ENCODE data around the gene CTSO.
"Not testable (repeated sequence)": the region's sequence is repeated elsewhere in the genome, so short reads cannot be mapped to it uniquely, and the experiment has no call there.

Gene CTSO

DNA sequence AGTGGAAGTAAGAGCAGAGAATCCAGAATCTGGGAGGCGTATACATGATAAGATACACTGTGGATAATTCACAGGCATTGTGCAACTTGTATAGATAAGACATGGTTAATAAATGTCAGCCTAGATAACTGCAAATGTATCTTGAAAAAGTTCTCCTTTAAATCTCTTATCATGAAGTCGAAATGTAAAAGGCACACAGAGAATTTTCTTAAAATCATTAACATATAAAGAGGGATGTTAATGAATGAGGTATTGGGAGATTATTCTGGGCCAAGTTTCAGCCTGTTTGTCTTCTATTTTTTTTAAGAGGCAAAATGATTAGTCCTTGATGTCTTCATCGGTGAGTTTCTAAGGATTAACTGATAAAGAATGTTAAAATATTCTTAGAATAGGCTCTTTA, 49.3 kb downstream of the CTSO start:
- DNase-seq = no peak

- no peak for DNase-seq
These were observed 50.2 kb downstream of the CTSO start, which contains the start of gene TDO2 for GRCh38 chr4:155903453-155903852. TDO2 (plus strand) TSS chr4:155903696; CDS start chr4:155903759, 63 bp downstream.

DNA sequence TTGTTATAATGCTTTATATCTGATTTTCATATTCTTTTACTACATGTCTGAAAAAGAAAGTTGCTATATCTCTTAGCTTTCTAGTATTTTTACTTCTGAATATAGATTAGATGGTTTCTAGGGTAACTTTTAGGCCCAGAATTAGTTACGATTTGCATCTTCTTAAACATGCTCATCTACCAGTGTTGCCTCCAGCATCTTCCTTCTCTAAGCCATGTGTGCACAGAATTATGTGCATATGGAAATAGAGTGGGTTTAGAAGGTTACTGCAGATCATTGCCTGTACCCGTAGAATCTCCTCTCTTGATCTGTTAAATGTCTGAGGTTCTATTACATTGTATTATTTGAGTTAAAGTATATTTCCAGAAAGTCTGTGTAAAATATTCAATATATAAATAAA, 52.7 kb downstream of the CTSO start:
- no peak for DNase-seq

GRCh38 chr4:155900381-155900780, 53.3 kb downstream of the CTSO start:
- DNase-seq = no peak

- DNase-seq = no peak
These were observed 53.8 kb downstream of the CTSO start for GRCh38 chr4:155899891-155900290.

- not testable (repeated sequence) for DNase-seq
These were observed 55.3 kb downstream of the CTSO start for GRCh38 chr4:155898371-155898770.

DNA sequence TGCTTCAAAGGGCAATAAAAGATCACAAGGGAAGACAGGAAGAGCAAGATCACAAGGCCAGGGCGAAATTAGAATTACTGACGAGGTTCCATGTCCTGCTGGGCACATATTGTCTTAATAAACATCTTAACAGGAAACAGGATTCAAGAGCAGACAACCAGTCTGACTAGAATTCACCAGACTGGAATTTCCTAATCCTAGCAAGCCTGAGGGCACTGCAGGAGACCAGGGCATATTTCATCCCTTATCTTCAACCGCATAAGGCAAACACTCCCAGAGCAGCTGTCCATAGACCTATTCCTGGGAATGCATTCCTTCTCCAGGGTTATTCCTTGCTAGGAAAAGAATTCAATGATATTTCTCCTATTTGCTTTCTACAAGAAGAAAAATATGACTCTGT, 62.6 kb downstream of the CTSO start:
- no peak for DNase-seq

DNA sequence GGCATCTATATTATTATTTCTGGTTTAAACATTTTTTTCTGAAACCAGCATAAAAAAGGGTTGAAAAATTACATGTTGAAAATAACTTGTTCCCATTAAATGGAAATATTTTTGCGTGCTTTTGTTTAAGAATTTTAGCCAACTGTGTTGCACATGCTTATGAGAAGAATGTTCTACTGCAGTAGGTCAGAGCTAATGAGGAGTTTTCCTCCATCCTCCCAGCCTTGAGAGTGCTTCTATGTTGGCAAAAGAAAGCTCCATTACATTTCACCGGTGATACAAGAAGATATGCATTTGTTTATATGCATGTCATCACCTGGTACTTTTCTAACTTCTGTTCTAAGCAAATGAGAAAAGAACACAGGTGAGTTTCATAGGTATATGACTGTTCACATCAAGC, 63.7 kb downstream of the CTSO start:
- no peak for DNase-seq

DNA sequence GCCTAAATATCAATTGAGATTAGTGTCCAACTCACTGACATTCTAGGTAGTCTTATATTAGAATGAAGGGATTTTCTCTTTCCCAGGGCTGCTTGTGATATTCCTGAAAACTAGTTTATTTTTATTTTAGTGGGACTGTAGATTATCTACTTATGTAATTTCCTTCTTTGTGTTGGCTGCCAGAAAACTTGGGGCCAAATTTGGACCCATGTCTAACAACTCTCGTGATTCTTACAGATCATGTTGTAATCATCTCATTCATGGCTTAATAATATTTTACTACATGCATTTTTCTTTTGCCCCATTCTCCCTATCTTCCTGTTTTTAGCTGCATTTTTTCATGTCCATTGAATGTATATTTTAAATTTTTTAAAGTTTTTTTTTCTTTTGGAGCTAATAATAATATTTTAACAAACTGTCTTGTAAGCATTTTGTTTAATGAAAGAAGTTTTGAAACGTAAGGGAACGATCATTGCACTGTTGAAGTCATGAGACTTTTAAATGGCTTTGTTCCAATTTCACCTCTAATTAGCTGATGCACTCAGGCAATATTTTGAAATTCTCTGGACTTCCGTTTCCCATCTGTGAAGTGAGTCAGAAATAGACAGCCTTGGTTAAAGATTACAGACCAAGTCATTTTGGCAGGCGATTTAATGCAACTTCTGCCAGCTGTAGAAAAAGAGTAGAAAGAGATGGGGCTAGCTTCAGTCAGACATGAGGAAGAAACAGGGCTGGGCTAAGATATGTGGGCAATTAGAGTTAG, 64.5 kb downstream of the CTSO start:
- DNase-seq = no peak

DNA sequence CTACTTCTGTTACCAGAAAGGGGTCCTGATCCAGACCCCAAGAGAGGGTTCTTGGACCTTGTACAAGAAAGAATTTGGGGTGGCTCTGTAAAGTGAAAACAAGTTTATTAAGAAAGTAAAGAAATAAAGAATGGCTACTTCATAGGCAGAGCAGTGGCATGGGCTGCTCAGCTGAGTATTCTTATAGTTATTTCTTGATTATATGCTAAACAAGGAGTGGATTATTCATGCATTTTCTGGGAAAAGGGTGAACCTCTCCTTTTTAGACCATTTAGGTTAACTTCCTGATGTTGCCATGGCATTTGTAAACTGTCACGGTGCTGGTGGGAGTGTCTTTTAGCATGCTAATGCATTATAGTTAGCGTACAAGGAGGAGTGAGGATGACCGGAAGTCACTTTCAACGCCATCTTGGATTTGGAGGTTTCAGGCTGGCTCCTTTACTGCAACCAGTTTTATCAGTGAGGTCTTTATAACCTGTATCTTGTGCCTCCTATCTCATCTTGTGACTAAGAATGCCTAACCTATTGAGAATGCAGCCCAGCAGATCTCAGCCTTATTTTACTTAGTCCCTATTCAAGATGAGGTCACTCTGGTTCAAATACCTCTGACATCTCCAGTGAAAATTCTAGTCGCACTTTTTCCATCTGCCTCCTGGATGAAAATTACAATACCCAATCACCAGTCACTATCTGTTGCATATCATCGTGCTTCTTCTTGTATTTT, 65.7 kb downstream of the CTSO start:
- no peak for DNase-seq

GRCh38 chr4:155887045-155887444, 66.6 kb downstream of the CTSO start:
- peak; percentile 0 for DNase-seq

DNA sequence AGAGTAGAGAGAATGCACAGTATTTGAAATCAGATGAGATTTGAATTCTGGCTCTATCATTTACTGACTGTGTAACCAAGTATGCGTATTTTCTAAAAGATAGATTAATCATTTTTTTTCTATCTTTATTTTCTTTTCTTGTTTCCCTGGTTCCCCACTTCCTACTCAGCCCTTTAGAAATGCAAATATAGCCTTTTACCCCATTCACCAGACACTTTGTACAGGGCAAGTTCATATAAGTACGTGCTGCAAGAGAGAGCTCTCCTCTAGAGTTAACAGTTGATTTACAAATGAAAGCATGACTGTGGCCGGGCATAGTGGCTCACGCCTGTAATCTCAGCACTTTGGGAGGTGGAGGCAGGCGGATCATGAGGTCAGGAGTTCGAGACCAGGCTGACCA, 68.0 kb downstream of the CTSO start:
- no peak for DNase-seq

DNA sequence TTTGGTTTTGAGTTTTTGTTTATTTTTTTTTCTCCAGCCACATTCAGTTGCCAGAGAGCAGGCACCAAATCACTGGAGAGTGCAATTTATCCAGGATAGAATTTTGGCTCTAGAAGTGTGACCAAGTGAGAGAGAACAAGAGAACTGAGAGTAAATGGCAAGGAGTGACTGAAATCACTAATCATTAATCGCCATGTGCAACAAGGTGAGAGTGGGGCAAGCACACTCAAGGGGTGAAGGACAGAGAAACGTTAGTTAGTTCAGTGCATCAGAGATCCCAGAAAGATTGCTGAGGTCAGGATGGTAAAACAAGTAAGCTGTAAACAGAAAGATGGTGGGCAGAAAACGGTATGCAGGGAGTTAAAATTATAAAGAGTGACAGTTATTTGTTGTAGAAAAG, 69.8 kb downstream of the CTSO start:
- DNase-seq = no peak

- DNase-seq = no peak
These were observed 72.1 kb downstream of the CTSO start for GRCh38 chr4:155881555-155881954.

DNA sequence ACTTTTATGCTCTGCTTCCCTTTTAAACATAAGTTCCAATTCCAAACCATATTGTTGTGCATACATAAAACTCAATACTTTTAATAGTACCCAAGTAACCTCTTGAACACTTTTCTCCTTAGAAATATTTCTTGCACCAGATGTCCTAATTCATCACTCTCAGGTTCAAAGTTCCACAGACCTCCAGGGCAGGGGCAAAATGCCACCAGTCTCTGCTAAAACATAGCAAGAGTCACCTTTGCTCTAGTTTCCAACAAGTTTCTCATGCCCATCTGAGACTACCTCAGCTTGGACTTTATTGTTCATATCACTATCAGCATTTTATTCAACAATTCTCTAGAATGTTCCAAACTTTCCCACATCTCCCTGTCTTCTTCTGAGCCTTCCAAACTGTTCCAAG, 73.9 kb downstream of the CTSO start:
- no peak for DNase-seq

DNA sequence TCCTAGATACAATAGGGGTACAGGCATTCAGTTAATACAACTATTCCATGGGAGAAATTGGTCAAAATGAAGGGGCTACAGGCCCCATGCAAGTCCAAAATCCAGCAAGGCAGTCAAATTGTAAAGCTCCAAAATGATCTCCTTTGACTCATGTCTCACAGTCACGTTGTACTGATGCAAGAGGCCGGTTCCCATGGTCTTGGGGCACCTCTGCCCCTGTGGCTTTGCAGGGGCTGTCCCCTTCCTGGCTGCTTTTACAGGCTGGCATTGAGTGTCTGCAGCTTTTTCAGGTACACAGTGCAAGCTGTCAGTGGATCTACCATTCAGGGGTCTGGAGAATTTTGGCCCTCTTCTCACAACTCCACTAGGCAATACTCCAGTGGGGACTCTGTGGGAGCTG, 75.1 kb downstream of the CTSO start:
- no peak for DNase-seq

GRCh38 chr4:155877971-155878370, 75.7 kb downstream of the CTSO start:
- DNase-seq = no peak

GRCh38 chr4:155875878-155876277, 77.8 kb downstream of the CTSO start:
- no peak for DNase-seq
